ENCODE measurements around the gene PAQR5. TPM values are rescaled to one million over a fixed set of nuclear protein-coding genes. Genes with fewer than 3 reads are reported as not detected.
A peak's percentile ranks its signal among the peaks of the same experiment; 100 is the strongest.

The PAQR5 gene
- total RNA-seq, 1 experiment from 2014 or later = 9.4 TPM

DNA sequence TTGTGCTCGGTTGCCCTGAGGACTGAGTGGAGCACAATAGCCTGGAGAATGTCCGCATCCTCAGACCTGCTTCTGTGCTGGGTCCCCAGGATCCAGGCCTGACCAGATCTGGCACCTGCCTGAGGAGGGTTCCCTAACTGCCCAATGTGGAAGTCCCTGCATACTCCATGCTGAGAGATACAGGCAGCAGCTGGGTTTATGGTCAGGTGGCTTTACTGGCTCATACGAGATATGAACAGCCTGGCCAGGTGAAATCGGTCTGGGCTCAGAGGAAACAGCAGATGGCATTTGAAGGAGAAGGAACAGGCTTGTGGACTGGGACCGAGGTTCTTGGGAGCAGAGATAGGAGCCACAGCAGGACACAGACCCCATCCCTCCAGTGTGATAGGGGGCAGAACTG lies 97.3 kb downstream of the PAQR5 start:
- no peaks in the 10 kb centered on the region for H3K27me3 Mint-ChIP-seq (ENCODE audit: low read depth)
- H3K27ac Mint-ChIP-seq = no peak overlapping the region
- no peak for TF ChIP-seq RELA (CRISPR knock-in tag; IDR thresholded peaks at IDR 0.05; ENCODE audit: borderline replicate concordance)
- ChIA-PET POLR2A (no interaction called here), CTCF (interaction anchor here (1.0 to 2.0 kb wide), 2 partner anchors 8 to 12 kb away, joined by 3 to 10 read pairs; no protein-coding TSS in a partner anchor)
- no peaks in the 10 kb centered on the region for H3K9me3 Mint-ChIP-seq
- DNase-seq (ENCODE audit: low spot score) (no peak), ATAC-seq (no peak)
- H3K4me1 Mint-ChIP-seq = peaks cover 20% of the 10 kb centered on the region
- H3K4me3 Mint-ChIP-seq = no peak overlapping the region
- H3K36me3 Mint-ChIP-seq = no peaks in the 10 kb centered on the region; the same call in 1 of the 2 replicates

DNA sequence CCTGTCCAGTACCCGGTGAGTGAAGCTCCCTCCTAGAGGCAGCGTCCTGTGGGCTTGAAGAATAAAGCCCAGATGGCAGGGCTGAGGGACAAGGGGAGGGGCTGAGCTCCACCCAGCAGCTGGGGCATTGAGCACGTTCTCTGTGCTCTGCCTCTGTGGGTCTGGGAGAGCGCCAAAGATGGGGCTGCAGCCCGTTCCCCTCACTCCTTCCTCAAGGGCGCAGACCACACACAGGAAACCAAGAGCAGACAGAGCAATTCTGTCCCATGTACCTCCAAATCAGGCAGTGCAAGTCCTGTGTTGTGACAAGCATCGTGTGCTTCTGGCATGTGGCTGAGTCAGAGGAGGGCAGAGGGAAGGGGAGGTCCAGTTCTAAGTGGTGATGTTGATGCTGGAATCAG lies 99.8 kb downstream of the PAQR5 start:
- H3K27me3 Mint-ChIP-seq (ENCODE audit: low read depth) = no peaks in the 10 kb centered on the region
- no peak overlapping the region for H3K27ac Mint-ChIP-seq
- CTCF ChIA-PET = interaction anchor here (1.0 kb wide), 1 partner anchor 367 kb away, joined by 3 read pairs; no protein-coding TSS in a partner anchor
- no peak for DNase-seq (ENCODE audit: low spot score)
- H3K4me3 Mint-ChIP-seq = no peak overlapping the region
- peaks cover 14% of the 10 kb centered on the region for H3K4me1 Mint-ChIP-seq
- H3K36me3 Mint-ChIP-seq = no peaks in the 10 kb centered on the region
- no peak for TF ChIP-seq ZNF423 (CRISPR knock-in tag; IDR thresholded peaks at IDR 0.05)
- H3K9me3 Mint-ChIP-seq = no peaks in the 10 kb centered on the region
- no peak for ATAC-seq
- POLR2A ChIA-PET = no interaction called here

DNA sequence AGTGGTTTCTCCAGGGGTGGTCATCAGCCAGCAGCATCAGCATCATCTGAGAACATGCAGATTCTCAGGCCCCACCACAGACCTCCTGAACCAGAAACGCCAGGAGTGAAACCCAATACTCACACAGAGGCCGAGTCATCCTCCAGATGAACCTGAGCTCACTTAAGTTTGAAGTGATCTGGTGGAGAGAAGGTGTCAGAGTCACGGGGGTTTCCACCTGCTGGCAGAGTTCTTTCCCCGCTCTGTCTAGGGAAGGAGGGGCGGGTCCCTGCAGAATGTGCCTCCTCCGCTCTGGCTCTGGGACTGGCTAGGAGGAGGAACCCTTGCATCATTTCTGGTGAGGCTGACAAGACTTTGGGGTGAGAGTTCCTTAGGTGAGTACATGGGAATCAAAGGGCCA lies 102.1 kb downstream of the PAQR5 start:
- H3K36me3 Mint-ChIP-seq = no peaks in the 10 kb centered on the region
- no peak for DNase-seq (ENCODE audit: low spot score)
- ATAC-seq = peak; percentile 86
- H3K9me3 Mint-ChIP-seq = no peaks in the 10 kb centered on the region
- H3K27me3 Mint-ChIP-seq (ENCODE audit: low read depth) = no peaks in the 10 kb centered on the region
- ChIA-PET POLR2A (no interaction called here), CTCF (no interaction called here)
- no peak overlapping the region for H3K27ac Mint-ChIP-seq
- H3K4me3 Mint-ChIP-seq = no peak overlapping the region
- no peaks in the 10 kb centered on the region for H3K4me1 Mint-ChIP-seq
- TF ChIP-seq ATF1 (CRISPR knock-in tag; IDR thresholded peaks at IDR 0.05) (no peak), NFYB (CRISPR knock-in tag; conservative IDR thresholded peaks at IDR 0.05; ENCODE audit: low read depth) (no peak), GABPB1 (CRISPR knock-in tag; IDR thresholded peaks at IDR 0.05) (no peak), SP1 (CRISPR knock-in tag; conservative IDR thresholded peaks at IDR 0.05) (no peak), RORB (CRISPR knock-in tag; IDR thresholded peaks at IDR 0.05) (no peak), ZNF671 (CRISPR knock-in tag; IDR thresholded peaks at IDR 0.05) (no peak), ZBTB21 (CRISPR knock-in tag; IDR thresholded peaks at IDR 0.05; ENCODE audit: borderline replicate concordance) (no peak)
- TF ChIP-seq, protein P1, sequence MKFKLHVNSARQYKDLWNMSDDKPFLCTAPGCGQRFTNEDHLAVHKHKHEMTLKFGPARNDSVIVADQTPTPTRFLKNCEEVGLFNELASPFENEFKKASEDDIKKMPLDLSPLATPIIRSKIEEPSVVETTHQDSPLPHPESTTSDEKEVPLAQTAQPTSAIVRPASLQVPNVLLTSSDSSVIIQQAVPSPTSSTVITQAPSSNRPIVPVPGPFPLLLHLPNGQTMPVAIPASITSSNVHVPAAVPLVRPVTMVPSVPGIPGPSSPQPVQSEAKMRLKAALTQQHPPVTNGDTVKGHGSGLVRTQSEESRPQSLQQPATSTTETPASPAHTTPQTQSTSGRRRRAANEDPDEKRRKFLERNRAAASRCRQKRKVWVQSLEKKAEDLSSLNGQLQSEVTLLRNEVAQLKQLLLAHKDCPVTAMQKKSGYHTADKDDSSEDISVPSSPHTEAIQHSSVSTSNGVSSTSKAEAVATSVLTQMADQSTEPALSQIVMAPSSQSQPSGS (CRISPR knock-in tag; IDR thresholded peaks at IDR 0.05; ENCODE audit: borderline replicate concordance, low read depth) = no peak
- TF ChIP-seq, protein P2, sequence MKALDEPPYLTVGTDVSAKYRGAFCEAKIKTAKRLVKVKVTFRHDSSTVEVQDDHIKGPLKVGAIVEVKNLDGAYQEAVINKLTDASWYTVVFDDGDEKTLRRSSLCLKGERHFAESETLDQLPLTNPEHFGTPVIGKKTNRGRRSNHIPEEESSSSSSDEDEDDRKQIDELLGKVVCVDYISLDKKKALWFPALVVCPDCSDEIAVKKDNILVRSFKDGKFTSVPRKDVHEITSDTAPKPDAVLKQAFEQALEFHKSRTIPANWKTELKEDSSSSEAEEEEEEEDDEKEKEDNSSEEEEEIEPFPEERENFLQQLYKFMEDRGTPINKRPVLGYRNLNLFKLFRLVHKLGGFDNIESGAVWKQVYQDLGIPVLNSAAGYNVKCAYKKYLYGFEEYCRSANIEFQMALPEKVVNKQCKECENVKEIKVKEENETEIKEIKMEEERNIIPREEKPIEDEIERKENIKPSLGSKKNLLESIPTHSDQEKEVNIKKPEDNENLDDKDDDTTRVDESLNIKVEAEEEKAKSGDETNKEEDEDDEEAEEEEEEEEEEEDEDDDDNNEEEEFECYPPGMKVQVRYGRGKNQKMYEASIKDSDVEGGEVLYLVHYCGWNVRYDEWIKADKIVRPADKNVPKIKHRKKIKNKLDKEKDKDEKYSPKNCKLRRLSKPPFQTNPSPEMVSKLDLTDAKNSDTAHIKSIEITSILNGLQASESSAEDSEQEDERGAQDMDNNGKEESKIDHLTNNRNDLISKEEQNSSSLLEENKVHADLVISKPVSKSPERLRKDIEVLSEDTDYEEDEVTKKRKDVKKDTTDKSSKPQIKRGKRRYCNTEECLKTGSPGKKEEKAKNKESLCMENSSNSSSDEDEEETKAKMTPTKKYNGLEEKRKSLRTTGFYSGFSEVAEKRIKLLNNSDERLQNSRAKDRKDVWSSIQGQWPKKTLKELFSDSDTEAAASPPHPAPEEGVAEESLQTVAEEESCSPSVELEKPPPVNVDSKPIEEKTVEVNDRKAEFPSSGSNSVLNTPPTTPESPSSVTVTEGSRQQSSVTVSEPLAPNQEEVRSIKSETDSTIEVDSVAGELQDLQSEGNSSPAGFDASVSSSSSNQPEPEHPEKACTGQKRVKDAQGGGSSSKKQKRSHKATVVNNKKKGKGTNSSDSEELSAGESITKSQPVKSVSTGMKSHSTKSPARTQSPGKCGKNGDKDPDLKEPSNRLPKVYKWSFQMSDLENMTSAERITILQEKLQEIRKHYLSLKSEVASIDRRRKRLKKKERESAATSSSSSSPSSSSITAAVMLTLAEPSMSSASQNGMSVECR (CRISPR knock-in tag; IDR thresholded peaks at IDR 0.05; ENCODE audit: borderline replicate concordance) = no peak
- TF ChIP-seq, protein P3, sequence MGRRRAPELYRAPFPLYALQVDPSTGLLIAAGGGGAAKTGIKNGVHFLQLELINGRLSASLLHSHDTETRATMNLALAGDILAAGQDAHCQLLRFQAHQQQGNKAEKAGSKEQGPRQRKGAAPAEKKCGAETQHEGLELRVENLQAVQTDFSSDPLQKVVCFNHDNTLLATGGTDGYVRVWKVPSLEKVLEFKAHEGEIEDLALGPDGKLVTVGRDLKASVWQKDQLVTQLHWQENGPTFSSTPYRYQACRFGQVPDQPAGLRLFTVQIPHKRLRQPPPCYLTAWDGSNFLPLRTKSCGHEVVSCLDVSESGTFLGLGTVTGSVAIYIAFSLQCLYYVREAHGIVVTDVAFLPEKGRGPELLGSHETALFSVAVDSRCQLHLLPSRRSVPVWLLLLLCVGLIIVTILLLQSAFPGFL (CRISPR knock-in tag; IDR thresholded peaks at IDR 0.05; ENCODE audit: borderline replicate concordance) = no peak
- TF ChIP-seq, protein P4, sequence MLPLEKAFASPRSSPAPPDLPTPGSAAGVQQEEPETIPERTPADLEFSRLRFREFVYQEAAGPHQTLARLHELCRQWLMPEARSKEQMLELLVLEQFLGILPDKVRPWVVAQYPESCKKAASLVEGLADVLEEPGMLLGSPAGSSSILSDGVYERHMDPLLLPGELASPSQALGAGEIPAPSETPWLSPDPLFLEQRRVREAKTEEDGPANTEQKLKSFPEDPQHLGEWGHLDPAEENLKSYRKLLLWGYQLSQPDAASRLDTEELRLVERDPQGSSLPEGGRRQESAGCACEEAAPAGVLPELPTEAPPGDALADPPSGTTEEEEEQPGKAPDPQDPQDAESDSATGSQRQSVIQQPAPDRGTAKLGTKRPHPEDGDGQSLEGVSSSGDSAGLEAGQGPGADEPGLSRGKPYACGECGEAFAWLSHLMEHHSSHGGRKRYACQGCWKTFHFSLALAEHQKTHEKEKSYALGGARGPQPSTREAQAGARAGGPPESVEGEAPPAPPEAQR (CRISPR knock-in tag; IDR thresholded peaks at IDR 0.05) = no peak
- TF ChIP-seq, protein P5, sequence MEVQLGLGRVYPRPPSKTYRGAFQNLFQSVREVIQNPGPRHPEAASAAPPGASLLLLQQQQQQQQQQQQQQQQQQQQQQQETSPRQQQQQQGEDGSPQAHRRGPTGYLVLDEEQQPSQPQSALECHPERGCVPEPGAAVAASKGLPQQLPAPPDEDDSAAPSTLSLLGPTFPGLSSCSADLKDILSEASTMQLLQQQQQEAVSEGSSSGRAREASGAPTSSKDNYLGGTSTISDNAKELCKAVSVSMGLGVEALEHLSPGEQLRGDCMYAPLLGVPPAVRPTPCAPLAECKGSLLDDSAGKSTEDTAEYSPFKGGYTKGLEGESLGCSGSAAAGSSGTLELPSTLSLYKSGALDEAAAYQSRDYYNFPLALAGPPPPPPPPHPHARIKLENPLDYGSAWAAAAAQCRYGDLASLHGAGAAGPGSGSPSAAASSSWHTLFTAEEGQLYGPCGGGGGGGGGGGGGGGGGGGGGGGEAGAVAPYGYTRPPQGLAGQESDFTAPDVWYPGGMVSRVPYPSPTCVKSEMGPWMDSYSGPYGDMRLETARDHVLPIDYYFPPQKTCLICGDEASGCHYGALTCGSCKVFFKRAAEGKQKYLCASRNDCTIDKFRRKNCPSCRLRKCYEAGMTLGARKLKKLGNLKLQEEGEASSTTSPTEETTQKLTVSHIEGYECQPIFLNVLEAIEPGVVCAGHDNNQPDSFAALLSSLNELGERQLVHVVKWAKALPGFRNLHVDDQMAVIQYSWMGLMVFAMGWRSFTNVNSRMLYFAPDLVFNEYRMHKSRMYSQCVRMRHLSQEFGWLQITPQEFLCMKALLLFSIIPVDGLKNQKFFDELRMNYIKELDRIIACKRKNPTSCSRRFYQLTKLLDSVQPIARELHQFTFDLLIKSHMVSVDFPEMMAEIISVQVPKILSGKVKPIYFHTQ (CRISPR knock-in tag; IDR thresholded peaks at IDR 0.05) = no peak
- TF ChIP-seq, protein P6, sequence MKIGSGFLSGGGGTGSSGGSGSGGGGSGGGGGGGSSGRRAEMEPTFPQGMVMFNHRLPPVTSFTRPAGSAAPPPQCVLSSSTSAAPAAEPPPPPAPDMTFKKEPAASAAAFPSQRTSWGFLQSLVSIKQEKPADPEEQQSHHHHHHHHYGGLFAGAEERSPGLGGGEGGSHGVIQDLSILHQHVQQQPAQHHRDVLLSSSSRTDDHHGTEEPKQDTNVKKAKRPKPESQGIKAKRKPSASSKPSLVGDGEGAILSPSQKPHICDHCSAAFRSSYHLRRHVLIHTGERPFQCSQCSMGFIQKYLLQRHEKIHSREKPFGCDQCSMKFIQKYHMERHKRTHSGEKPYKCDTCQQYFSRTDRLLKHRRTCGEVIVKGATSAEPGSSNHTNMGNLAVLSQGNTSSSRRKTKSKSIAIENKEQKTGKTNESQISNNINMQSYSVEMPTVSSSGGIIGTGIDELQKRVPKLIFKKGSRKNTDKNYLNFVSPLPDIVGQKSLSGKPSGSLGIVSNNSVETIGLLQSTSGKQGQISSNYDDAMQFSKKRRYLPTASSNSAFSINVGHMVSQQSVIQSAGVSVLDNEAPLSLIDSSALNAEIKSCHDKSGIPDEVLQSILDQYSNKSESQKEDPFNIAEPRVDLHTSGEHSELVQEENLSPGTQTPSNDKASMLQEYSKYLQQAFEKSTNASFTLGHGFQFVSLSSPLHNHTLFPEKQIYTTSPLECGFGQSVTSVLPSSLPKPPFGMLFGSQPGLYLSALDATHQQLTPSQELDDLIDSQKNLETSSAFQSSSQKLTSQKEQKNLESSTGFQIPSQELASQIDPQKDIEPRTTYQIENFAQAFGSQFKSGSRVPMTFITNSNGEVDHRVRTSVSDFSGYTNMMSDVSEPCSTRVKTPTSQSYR (CRISPR knock-in tag; IDR thresholded peaks at IDR 0.05) = no peak

Data from WTC11 (cell line).